ENCODE measurements around the gene DNM3. TPM values are rescaled to one million over a fixed set of nuclear protein-coding genes. Genes with fewer than 3 reads are reported as not detected.

DNM3 gene
- total and polyA plus RNA-seq, 2 donors (not counting 1 experiment from before 2014, with no cell fraction given), result 1.0 to 1.3 TPM

DNA sequence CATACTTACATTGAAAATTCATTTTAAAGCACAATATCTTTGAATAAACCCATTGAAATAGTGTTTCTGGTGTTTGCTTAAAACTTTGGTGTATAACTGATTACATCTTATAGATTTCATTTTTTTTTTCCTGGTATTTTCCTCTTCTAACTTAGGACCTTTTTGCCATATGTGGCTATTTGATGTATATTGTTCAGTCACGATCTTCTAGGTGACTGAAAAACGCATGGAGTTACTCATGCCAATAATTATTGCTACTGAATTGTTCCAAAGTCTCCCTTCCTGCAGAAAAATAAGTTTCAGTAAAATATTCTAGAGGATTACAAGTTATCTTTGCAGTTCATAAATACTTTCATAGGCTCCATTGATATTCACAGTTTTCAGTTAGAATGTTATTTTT lies 556.3 kb downstream of the DNM3 start:
- Mint-ChIP-seq H3K27me3 (no peaks in the 10 kb centered on the region), H3K9me3 (ENCODE audit: insufficient read depth) (no peaks in the 10 kb centered on the region), H3K4me3 (no peak overlapping the region), H3K27ac (no peak overlapping the region), H3K4me1 (peaks cover 69% of the 10 kb centered on the region)
- peaks cover 4% of the 10 kb centered on the region for H3K79me2 ChIP-seq (ENCODE audit: control insufficient read depth, insufficient read depth, low read length)
- TF ChIP-seq EZH2 (IDR thresholded peaks at IDR 0.05; ENCODE audit: borderline replicate concordance, insufficient read depth, low read depth, low read length, poor library complexity, severe bottlenecking), result no peak
- H3K27ac ChIP-seq (ENCODE audit: low read length in 2 of 2), result peak overlapping the region in 1 of 2 donors; percentile 97
- CTCF ChIA-PET, result interaction anchor here (0.8 to 12.3 kb wide), 11 partner anchors 8 to 583 kb away, joined by 3 to 152 read pairs (median 21); no protein-coding TSS in a partner anchor
- no peaks in the 10 kb centered on the region for H3K9me3 ChIP-seq (ENCODE audit: control extremely low read depth in 1 of 3, control insufficient read depth in 2 of 3, insufficient read depth in 1 of 3, low read length in 2 of 3)
- intact Hi-C loops (cut with micrococcal nuclease), result no loop called here
- DNase-seq (no peak), ATAC-seq (ENCODE audit: low read depth) (no peak)
- H4K20me1 ChIP-seq (ENCODE audit: control insufficient read depth, insufficient read depth, low read length, poor library complexity, severe bottlenecking), result no peaks in the 10 kb centered on the region
- no peak overlapping the region for H3K9ac ChIP-seq (ENCODE audit: low read length)
- POLR2A ChIA-PET, result no interaction called here
- no peak overlapping the region for H3K4me2 ChIP-seq (replicated peaks; ENCODE audit: low read depth, low read length, poor library complexity, severe bottlenecking)
- H2AFZ ChIP-seq (ENCODE audit: insufficient read depth, low read depth, low read length, poor library complexity, severe bottlenecking), result no peak overlapping the region
- peaks cover 58 to 62% of the 10 kb centered on the region in 2 donors for H3K4me1 ChIP-seq (ENCODE audit: control insufficient read depth in 2 of 2, insufficient read depth in 2 of 2, low read length in 2 of 2)
- H3K4me3 ChIP-seq (ENCODE audit: control extremely low read depth in 1 of 5, extremely low read depth in 1 of 5, insufficient read depth in 1 of 5, low read depth in 2 of 5, low read length in 4 of 5), result no peak overlapping the region
- no peaks in the 10 kb centered on the region for H3K36me3 ChIP-seq (replicated peaks in 1 of 2; ENCODE audit: control extremely low read depth in 1 of 2, control insufficient read depth in 1 of 2, extremely low read depth in 1 of 2, insufficient read depth in 2 of 2, low read length in 1 of 2)
- H3K27me3 ChIP-seq (replicated peaks in 1 of 4; ENCODE audit: control extremely low read depth in 1 of 4, control insufficient read depth in 3 of 4, insufficient read depth in 4 of 4, low read length in 3 of 4), result no peaks in the 10 kb centered on the region
- no CpG with 5 or more reads among the region's 2 CpGs for WGBS (ENCODE audit: insufficient coverage)

DNA sequence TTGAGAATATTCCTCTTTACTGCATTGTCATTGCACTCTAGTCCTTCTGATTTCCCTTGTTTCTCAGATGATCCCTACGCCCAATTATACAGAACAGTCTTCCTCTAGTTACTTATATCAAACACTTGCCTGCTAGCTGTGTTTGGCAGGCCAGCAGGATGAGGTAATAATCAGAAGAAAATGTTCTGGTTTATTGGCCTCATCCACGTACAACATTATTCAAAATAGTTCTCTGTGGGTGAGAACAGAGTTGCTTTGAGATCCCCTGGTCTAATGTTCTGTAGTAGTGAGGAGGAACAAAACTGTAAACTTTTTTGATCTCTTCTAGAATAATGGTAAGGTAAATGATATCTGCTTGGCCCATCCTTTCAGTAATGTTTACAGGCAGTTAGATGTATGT lies 556.9 kb downstream of the DNM3 start:
- intact Hi-C loops (cut with micrococcal nuclease), result no loop called here
- peak overlapping the region; percentile 78 for H3K4me3 Mint-ChIP-seq
- H2AFZ ChIP-seq (ENCODE audit: insufficient read depth, low read depth, low read length, poor library complexity, severe bottlenecking), result peak overlapping the region; percentile 68
- H4K20me1 ChIP-seq (ENCODE audit: control insufficient read depth, insufficient read depth, low read length, poor library complexity, severe bottlenecking), result no peaks in the 10 kb centered on the region
- H3K4me1 Mint-ChIP-seq, result peaks cover 64% of the 10 kb centered on the region
- peak overlapping the region; percentile 59 for H3K4me2 ChIP-seq (replicated peaks; ENCODE audit: low read depth, low read length, poor library complexity, severe bottlenecking)
- no peaks in the 10 kb centered on the region for H3K9me3 Mint-ChIP-seq (ENCODE audit: insufficient read depth)
- ATAC-seq (ENCODE audit: low read depth) (no peak), DNase-seq (no peak)
- no peak overlapping the region for H3K4me3 ChIP-seq (ENCODE audit: control extremely low read depth in 1 of 5, extremely low read depth in 1 of 5, insufficient read depth in 1 of 5, low read depth in 2 of 5, low read length in 4 of 5)
- POLR2A ChIA-PET, result interaction anchor here (1.1 to 2.7 kb wide), 2 partner anchors 8 to 40 kb away, joined by 3 to 10 read pairs; no protein-coding TSS in a partner anchor
- no peaks in the 10 kb centered on the region for H3K27me3 Mint-ChIP-seq
- peak overlapping the region; percentile 43 for H3K9ac ChIP-seq (ENCODE audit: low read length)
- CTCF ChIA-PET, result interaction anchor here (0.7 to 12.3 kb wide), 24 partner anchors 9 to 583 kb away, joined by 3 to 152 read pairs (median 6); no protein-coding TSS in a partner anchor
- TF ChIP-seq EZH2 (IDR thresholded peaks at IDR 0.05; ENCODE audit: borderline replicate concordance, insufficient read depth, low read depth, low read length, poor library complexity, severe bottlenecking), result no peak
- TF ChIP-seq, protein P1, sequence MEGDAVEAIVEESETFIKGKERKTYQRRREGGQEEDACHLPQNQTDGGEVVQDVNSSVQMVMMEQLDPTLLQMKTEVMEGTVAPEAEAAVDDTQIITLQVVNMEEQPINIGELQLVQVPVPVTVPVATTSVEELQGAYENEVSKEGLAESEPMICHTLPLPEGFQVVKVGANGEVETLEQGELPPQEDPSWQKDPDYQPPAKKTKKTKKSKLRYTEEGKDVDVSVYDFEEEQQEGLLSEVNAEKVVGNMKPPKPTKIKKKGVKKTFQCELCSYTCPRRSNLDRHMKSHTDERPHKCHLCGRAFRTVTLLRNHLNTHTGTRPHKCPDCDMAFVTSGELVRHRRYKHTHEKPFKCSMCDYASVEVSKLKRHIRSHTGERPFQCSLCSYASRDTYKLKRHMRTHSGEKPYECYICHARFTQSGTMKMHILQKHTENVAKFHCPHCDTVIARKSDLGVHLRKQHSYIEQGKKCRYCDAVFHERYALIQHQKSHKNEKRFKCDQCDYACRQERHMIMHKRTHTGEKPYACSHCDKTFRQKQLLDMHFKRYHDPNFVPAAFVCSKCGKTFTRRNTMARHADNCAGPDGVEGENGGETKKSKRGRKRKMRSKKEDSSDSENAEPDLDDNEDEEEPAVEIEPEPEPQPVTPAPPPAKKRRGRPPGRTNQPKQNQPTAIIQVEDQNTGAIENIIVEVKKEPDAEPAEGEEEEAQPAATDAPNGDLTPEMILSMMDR (IDR thresholded peaks at IDR 0.05), result no peak
- H3K27me3 ChIP-seq (replicated peaks in 1 of 4; ENCODE audit: control extremely low read depth in 1 of 4, control insufficient read depth in 3 of 4, insufficient read depth in 4 of 4, low read length in 3 of 4), result no peaks in the 10 kb centered on the region
- H3K9me3 ChIP-seq (ENCODE audit: control extremely low read depth in 1 of 3, control insufficient read depth in 2 of 3, insufficient read depth in 1 of 3, low read length in 2 of 3), result no peaks in the 10 kb centered on the region
- WGBS (ENCODE audit: insufficient coverage), result no CpG with 5 or more reads among the region's 2 CpGs
- H3K79me2 ChIP-seq (ENCODE audit: control insufficient read depth, insufficient read depth, low read length), result peaks cover 4% of the 10 kb centered on the region
- H3K36me3 ChIP-seq (replicated peaks in 1 of 2; ENCODE audit: control extremely low read depth in 1 of 2, control insufficient read depth in 1 of 2, extremely low read depth in 1 of 2, insufficient read depth in 2 of 2, low read length in 1 of 2), result no peaks in the 10 kb centered on the region
- peak overlapping the region; percentile 94 for H3K27ac Mint-ChIP-seq
- H3K27ac ChIP-seq (ENCODE audit: low read length in 2 of 2), result peak overlapping the region; percentile 9 to 71
- peaks cover 53 to 56% of the 10 kb centered on the region in 2 donors for H3K4me1 ChIP-seq (ENCODE audit: control insufficient read depth in 2 of 2, insufficient read depth in 2 of 2, low read length in 2 of 2)
